Naive thymus-derived CD4-positive, alpha-beta T cell (primary cell): ENCODE measurements around the gene OBP2B. TPM values are rescaled to one million over a fixed set of nuclear protein-coding genes. Genes with fewer than 3 reads are reported as not detected.

ENCODE experiments used
- ATAC-seq: fragments of 150-1000 bp; cut with Tn5 transposase; 2 replicates; pipeline ENCODE4 v1.10.0; 2021; ENCODE audit warnings: mild to moderate bottlenecking, moderate library complexity
- CTCF ChIA-PET: fragments of 350-600 bp; sonication (Branson Sonifier 250); formaldehyde crosslinking; loops from one replicate; lab custom pipeline; 2021; ENCODE audit warnings: antibody characterized with exemption; lab: Charles Lee
- POLR2A ChIA-PET: fragments of 350-600 bp; sonication (Branson Sonifier 250); formaldehyde crosslinking; loops from one replicate; lab custom pipeline; 2021; ENCODE audit warnings: antibody characterized with exemption, inconsistent platforms; lab: Charles Lee
- DNase-seq, 9 donors: peaks; one replicate each; pipeline versions ENCODE4 v3.0.0 to v3.0.0-alpha.2; 2020 to 2022; ENCODE audit warnings: mixed read lengths in 1 of 9
- H3K27ac ChIP-seq: one replicate; pipeline ENCODE4 v1.7.0; 2013; ENCODE audit warnings: mild to moderate bottlenecking, low read depth, low read length, moderate library complexity
- H3K27me3 ChIP-seq, 2 donors: one replicate each; pipeline ENCODE4 v1.7.0; 2013; ENCODE audit warnings: low read length in 2 of 2, mild to moderate bottlenecking in 2 of 2, moderate library complexity in 2 of 2; ENCODE audit not compliant: control insufficient read depth in 2 of 2, insufficient read depth in 2 of 2
- H3K36me3 ChIP-seq, 3 experiments: 1 replicate in 2 of 3; 2 replicates in 1 of 3; pipeline ENCODE4 v1.7.0; 2013; ENCODE audit warnings: low read length in 3 of 3, mild to moderate bottlenecking in 3 of 3, moderate library complexity in 1 of 3; ENCODE audit not compliant: insufficient read depth in 3 of 3, control insufficient read depth in 2 of 3
- H3K4me1 ChIP-seq, 2 donors: one replicate each; pipeline ENCODE4 v1.7.0; 2013; ENCODE audit warnings: low read length in 2 of 2, mild to moderate bottlenecking in 2 of 2, moderate library complexity in 1 of 2; ENCODE audit not compliant: control insufficient read depth in 2 of 2, insufficient read depth in 2 of 2
- H3K4me3 ChIP-seq: 2 replicates; pipeline ENCODE4 v1.7.0; 2013; ENCODE audit warnings: mild to moderate bottlenecking, low read length
- H3K9me3 ChIP-seq, 3 experiments: 1 replicate in 2 of 3; 2 replicates in 1 of 3; pipeline ENCODE4 v1.7.0; 2013; ENCODE audit warnings: low read length in 3 of 3; ENCODE audit not compliant: control insufficient read depth in 2 of 3
- H3K27ac Mint-ChIP-seq, 9 donors: one replicate each; pipeline ENCODE4 v1.8.0; 2020 to 2022; ENCODE audit warnings: mixed read lengths in 9 of 9, mild to moderate bottlenecking in 8 of 9, moderate library complexity in 5 of 9, inconsistent platforms in 2 of 9
- H3K27me3 Mint-ChIP-seq, 5 donors: one replicate each; pipeline ENCODE4 v1.8.0; 2021 to 2022; ENCODE audit warnings: mixed read lengths in 5 of 5, mild to moderate bottlenecking in 1 of 5
- H3K36me3 Mint-ChIP-seq, 5 donors: one replicate each; pipeline ENCODE4 v1.8.0; 2020 to 2022; ENCODE audit warnings: mixed read lengths in 5 of 5, mild to moderate bottlenecking in 3 of 5, inconsistent platforms in 1 of 5
- H3K4me1 Mint-ChIP-seq, 7 donors: one replicate each; pipeline ENCODE4 v1.8.0; 2020 to 2022; ENCODE audit warnings: mixed read lengths in 7 of 7, mild to moderate bottlenecking in 3 of 7, inconsistent platforms in 1 of 7
- H3K4me3 Mint-ChIP-seq, 10 donors: one replicate each; pipeline ENCODE4 v1.8.0; 2020 to 2022; ENCODE audit warnings: mild to moderate bottlenecking in 10 of 10, mixed read lengths in 10 of 10, moderate library complexity in 6 of 10, inconsistent platforms in 2 of 10
- H3K9me3 Mint-ChIP-seq, 11 donors: one replicate each; pipeline ENCODE4 v1.8.0; 2020 to 2022; ENCODE audit warnings: mixed read lengths in 11 of 11, mild to moderate bottlenecking in 4 of 11, inconsistent platforms in 1 of 11, moderate library complexity in 1 of 11
- intact Hi-C, 2 donors: fragments of 100-400 bp; cut with micrococcal nuclease; formaldehyde crosslinking; loops; one replicate each; pipeline ENCODE4 v1.15.1; 2023
- polyA plus RNA-seq, 2 donors: library from polyadenylated mRNA; unstranded; fragments of 300-500 nt; fragmentation: Illumina TruSeq; gene quantifications; one replicate each; pipeline ENCODE4 v1.2.3, GENCODE V29; 2021
- total RNA-seq, 6 experiments: library from RNA in 5 of 6; stranded (reverse) in 5 of 6; gene quantifications; 1 replicate in 5 of 6; 2 replicates in 1 of 6; pipeline ENCODE4 v1.2.3 and lab custom pipeline; 2021 to 2026

OBP2B gene
- total and polyA plus RNA-seq, 7 experiments from 2014 or later: not detected

DNA sequence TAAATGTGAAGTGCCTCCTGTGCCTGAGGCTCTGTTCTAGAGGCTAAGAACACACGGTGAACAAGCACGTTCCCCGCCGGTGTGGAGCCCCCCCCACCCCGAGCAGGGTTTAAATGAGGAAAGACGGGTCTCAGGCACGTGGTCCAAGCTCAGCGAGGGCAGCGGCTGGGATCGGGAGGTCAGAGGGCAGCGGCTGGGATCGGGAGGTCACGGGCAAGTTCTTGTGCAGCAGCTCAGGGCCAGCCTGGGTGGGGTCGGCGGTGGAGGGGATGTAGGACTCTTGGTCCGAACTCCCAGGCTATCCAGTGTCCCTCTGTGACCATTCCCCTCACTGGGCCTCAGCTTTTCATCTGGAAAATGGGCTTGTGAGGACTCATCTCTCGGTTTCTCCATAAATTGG, 42.7 kb downstream of the OBP2B start:
- H3K36me3 Mint-ChIP-seq: no peaks in the 10 kb centered on the region
- CTCF ChIA-PET: no interaction called here
- H3K27ac Mint-ChIP-seq: no peak overlapping the region
- ATAC-seq (no peak), DNase-seq (no peak)
- peaks cover 0 to 10% (median 0%) of the 10 kb centered on the region in 5 donors for H3K27me3 Mint-ChIP-seq
- Histone ChIP-seq H3K9me3 (no peaks in the 10 kb centered on the region), H3K4me3 (no peak overlapping the region), H3K36me3 (no peaks in the 10 kb centered on the region), H3K27ac (no peak overlapping the region), H3K27me3 (no peaks in the 10 kb centered on the region), H3K4me1 (peaks cover 0 to 3% of the 10 kb centered on the region in 2 donors)
- H3K9me3 Mint-ChIP-seq: no peaks in the 10 kb centered on the region
- POLR2A ChIA-PET: no interaction called here
- H3K4me3 Mint-ChIP-seq: peak overlapping the region in 1 of 10 donors; percentile 20
- H3K4me1 Mint-ChIP-seq: peaks cover 4 to 9% (median 6%) of the 10 kb centered on the region in 7 donors
- intact Hi-C loops: no loop called here

DNA sequence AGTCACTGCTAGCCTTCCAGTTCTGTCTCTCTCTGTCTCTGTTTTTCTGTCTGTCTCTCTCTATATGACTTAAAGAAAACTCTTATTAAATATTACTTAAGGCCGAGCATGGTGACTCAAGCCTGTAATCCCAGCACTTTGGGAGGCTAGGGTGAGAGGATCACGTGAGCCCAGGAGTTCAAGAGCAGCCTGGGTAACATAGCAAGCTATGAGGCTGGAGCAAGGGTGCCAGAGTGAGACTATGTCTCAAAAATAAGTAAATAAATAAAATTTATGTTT, 43.7 kb downstream of the OBP2B start:
- Histone ChIP-seq H3K27me3 (no peaks in the 10 kb centered on the region), H3K9me3 (no peaks in the 10 kb centered on the region), H3K4me1 (peaks cover 0 to 3% of the 10 kb centered on the region in 2 donors), H3K36me3 (no peaks in the 10 kb centered on the region), H3K4me3 (no peak overlapping the region), H3K27ac (no peak overlapping the region)
- peak overlapping the region in 1 of 10 donors; percentile 18 for H3K4me3 Mint-ChIP-seq
- ATAC-seq (no peak), DNase-seq (no peak)
- H3K27ac Mint-ChIP-seq: peak overlapping the region in 1 of 9 donors; percentile 3
- H3K4me1 Mint-ChIP-seq: peaks cover 5 to 14% (median 8%) of the 10 kb centered on the region in 7 donors
- ChIA-PET CTCF (no interaction called here), POLR2A (no interaction called here)
- H3K27me3 Mint-ChIP-seq: peaks cover 0 to 10% (median 0%) of the 10 kb centered on the region in 5 donors
- no peaks in the 10 kb centered on the region for H3K9me3 Mint-ChIP-seq
- intact Hi-C loops: no loop called here
- peaks cover 0 to 3% (median 0%) of the 10 kb centered on the region in 5 donors for H3K36me3 Mint-ChIP-seq

DNA sequence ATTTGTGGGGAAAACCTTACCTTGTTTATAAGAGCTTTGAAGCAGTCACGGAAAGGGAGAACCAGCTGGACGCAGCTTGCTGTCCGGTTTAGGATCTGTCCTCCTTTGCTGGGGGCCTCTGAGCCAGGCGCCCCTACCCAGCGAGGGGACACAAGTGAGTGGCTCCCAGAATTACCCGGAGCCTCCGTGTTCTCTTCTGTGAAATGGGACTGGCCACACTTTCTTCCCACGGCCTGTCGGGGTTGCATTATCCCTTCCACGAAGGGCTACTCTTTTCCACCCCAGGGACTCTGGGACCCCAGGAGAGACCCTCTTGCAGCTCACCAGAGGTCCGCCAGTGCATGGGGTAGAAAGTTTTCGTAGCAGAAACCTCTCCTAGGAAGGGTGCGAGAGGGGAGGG, 44.9 kb downstream of the OBP2B start:
- Histone ChIP-seq H3K27ac (peak overlapping the region; percentile 64), H3K4me3 (peak overlapping the region; percentile 36), H3K27me3 (no peaks in the 10 kb centered on the region), H3K9me3 (no peaks in the 10 kb centered on the region), H3K4me1 (peaks cover 0 to 3% of the 10 kb centered on the region in 2 donors), H3K36me3 (no peaks in the 10 kb centered on the region)
- ATAC-seq (no peak), DNase-seq (no peak)
- peak overlapping the region; percentile 44 to 88 (median 78) for H3K4me3 Mint-ChIP-seq
- peak overlapping the region in 2 of 9 donors; percentile 31 to 36 for H3K27ac Mint-ChIP-seq
- no peaks in the 10 kb centered on the region for H3K9me3 Mint-ChIP-seq
- H3K4me1 Mint-ChIP-seq: peaks cover 5 to 14% (median 8%) of the 10 kb centered on the region in 7 donors
- ChIA-PET POLR2A (interaction anchor here (0.7 kb wide), 1 partner anchor 133 kb away, joined by 5 read pairs; the partner anchor contains the start of gene GTF3C5), CTCF (interaction anchor here (0.7 kb wide), 1 partner anchor 330 kb away, joined by 3 read pairs; no protein-coding TSS in a partner anchor)
- intact Hi-C loops: no loop called here
- peaks cover 0 to 4% (median 0%) of the 10 kb centered on the region in 5 donors for H3K36me3 Mint-ChIP-seq
- H3K27me3 Mint-ChIP-seq: peaks cover 0 to 10% (median 0%) of the 10 kb centered on the region in 5 donors

DNA sequence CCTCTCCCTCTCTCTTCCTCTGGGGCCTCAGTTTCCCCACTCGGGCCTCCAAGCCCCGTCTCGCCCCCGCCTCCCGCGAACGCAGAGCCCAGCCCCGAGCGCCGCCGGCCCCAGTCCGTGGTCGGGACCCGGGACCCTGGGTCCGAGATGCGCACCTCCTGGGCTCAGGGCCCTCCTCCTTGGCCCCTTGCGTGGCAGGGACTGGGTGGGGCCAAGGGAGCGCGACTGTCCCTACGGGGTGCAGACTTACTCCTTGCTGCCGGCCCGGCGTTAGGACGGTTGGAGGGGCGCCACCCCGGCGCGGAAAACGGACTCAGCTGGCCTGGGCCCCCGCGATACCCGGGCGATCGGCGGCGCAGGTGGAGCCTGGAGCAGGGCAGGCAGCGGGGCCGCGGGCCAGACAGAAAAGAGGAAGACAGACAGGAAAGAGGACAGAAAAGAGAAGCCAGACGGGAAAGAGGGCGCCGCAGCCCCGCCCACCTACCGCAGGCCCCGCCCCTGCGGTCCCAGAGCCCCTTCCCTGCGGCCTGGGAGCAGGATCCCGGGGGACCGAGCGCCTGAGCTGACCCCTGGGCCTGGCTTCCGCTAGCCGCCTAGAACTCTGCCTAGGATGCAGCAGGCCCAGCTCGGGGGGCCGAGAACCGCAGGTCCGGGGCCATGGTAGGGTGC, 45.4 kb downstream of the OBP2B start, which contains the start of gene GBGT1:
GBGT1 (minus strand) TSS at position 411 of the 669 bp plus-strand sequence. CDS start 1,502 bp downstream, outside the sequence.
- Mint-ChIP-seq H3K4me1 (peaks cover 5 to 14% (median 8%) of the 10 kb centered on the region in 7 donors), H3K27me3 (peaks cover 0 to 10% (median 0%) of the 10 kb centered on the region in 5 donors), H3K27ac (peak within 1 kb of the TSS in 2 of 9 donors; percentile 36 to 65), H3K9me3 (no peaks in the 10 kb centered on the region), H3K36me3 (peaks cover 0 to 4% (median 0%) of the 10 kb centered on the region in 5 donors), H3K4me3 (peak within 1 kb of the TSS; percentile 67 to 88 (median 78))
- ChIA-PET POLR2A (interaction anchor here (0.7 kb wide), 1 partner anchor 133 kb away, joined by 5 read pairs; the partner anchor contains the start of gene GTF3C5), CTCF (interaction anchor here (0.7 kb wide), 1 partner anchor 331 kb away, joined by 3 read pairs; no protein-coding TSS in a partner anchor)
- H3K27ac ChIP-seq: peak within 1 kb of the TSS; percentile 64
- H3K9me3 ChIP-seq: no peaks in the 10 kb centered on the region
- H3K36me3 ChIP-seq: no peaks in the 10 kb centered on the region
- DNase-seq (peak in 3 of 9 donors; percentile 29 to 57 (median 31)), ATAC-seq (peak; percentile 76)
- H3K4me1 ChIP-seq: peaks cover 0 to 3% of the 10 kb centered on the region in 2 donors
- H3K4me3 ChIP-seq: peak within 1 kb of the TSS; percentile 36
- intact Hi-C loops: no loop called here
- no peaks in the 10 kb centered on the region for H3K27me3 ChIP-seq

DNA sequence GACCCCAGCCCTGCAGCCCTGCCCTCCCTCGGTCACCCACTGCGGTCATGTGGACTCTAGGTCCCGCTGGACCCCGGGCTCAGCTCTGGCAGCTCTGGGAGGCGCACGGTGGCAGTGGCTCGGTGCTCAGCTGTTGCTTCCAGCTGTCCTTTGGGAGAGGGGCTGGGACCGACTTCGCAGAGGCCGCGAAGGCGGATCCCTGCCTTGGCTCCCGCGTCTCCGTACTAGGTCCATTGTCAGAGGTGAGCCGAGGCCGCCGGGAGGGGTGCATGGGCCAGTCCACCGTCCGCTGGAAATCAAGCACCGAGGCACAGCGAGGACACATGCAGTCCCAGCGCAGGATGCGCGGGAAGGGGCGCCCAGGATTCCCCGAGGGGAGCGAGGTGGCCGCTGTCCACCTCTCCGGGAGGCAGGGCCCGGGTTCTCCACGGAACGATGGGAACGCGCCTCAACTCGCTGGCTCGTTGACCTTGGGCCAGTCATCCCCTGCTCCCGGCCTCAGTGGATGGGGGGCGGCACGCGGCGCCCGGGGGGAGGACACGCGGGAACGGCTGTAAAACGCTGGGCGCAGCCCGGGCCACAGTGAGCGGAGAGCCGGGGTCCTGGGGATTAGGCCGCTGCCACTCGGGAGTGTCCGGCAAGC, 46.1 kb downstream of the OBP2B start:
- ATAC-seq (no peak), DNase-seq (no peak)
- Histone ChIP-seq H3K27ac (peak overlapping the region; percentile 64), H3K27me3 (no peaks in the 10 kb centered on the region), H3K36me3 (no peaks in the 10 kb centered on the region), H3K9me3 (no peaks in the 10 kb centered on the region), H3K4me1 (peaks cover 0 to 3% of the 10 kb centered on the region in 2 donors), H3K4me3 (peak overlapping the region; percentile 36)
- ChIA-PET POLR2A (no interaction called here), CTCF (no interaction called here)
- Mint-ChIP-seq H3K4me3 (peak overlapping the region in 9 of 10 donors; percentile 16 to 83 (median 56)), H3K27ac (peak overlapping the region in 1 of 9 donors; percentile 65), H3K9me3 (no peaks in the 10 kb centered on the region), H3K4me1 (peaks cover 5 to 14% (median 8%) of the 10 kb centered on the region in 7 donors), H3K36me3 (peaks cover 0 to 4% (median 0%) of the 10 kb centered on the region in 5 donors), H3K27me3 (peaks cover 0 to 10% (median 0%) of the 10 kb centered on the region in 5 donors)
- intact Hi-C loops: no loop called here

DNA sequence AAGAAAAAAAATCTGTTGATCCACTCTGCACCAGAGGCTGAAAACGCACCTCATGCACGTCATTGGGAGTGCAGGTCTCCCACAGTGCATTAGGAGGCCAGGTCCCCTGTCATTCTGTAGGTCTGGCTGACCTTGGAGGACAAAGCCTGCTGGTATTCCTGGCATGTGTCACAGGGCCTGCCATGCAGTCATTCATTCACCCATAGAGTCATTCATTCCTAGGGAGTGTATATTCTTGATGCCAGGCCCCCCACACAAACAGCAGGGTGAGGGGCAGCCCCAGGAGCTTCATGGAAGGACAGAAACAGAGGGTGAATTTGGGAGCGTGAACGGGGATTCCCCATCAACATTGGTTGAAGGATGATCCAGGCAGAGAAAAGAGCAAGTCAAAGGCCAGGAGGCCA, 47.5 kb downstream of the OBP2B start:
- ChIA-PET CTCF (no interaction called here), POLR2A (interaction anchor here (1.1 kb wide), 1 partner anchor 13 kb away, joined by 3 read pairs; no protein-coding TSS in a partner anchor)
- Mint-ChIP-seq H3K4me3 (peak overlapping the region in 9 of 10 donors; percentile 3 to 83 (median 58)), H3K27ac (peak overlapping the region in 3 of 9 donors; percentile 6 to 71 (median 11)), H3K27me3 (peaks cover 0 to 10% (median 0%) of the 10 kb centered on the region in 5 donors), H3K4me1 (peaks cover 5 to 14% (median 8%) of the 10 kb centered on the region in 7 donors), H3K36me3 (peaks cover 0 to 4% (median 0%) of the 10 kb centered on the region in 5 donors), H3K9me3 (no peaks in the 10 kb centered on the region)
- intact Hi-C loops: no loop called here
- peaks cover 0 to 3% of the 10 kb centered on the region in 2 donors for H3K4me1 ChIP-seq
- H3K27ac ChIP-seq: no peak overlapping the region
- no peaks in the 10 kb centered on the region for H3K27me3 ChIP-seq
- ATAC-seq: no peak
- no peaks in the 10 kb centered on the region for H3K36me3 ChIP-seq
- DNase-seq: no peak
- no peak overlapping the region for H3K4me3 ChIP-seq
- no peaks in the 10 kb centered on the region for H3K9me3 ChIP-seq
